Measurements from ENCODE around the gene SYNDIG1. TPM values are rescaled to one million over a fixed set of nuclear protein-coding genes. Genes with fewer than 3 reads are reported as not detected.

SYNDIG1 gene
- polyA plus RNA-seq, 5 donors = 4.6 to 6.8 (median 5.3) TPM

- DNase-seq = peak; percentile 14 to 20
Observed at GRCh38 chr20:24469894-24470745, 691 bp downstream of the SYNDIG1 start.

GRCh38 chr20:24470746-24471582 lies 1.5 kb downstream of the SYNDIG1 start:
- peak; percentile 12 for DNase-seq

- no peak for DNase-seq
Observed at GRCh38 chr20:24472426-24472825, 3.0 kb downstream of the SYNDIG1 start.

- no peak for DNase-seq
Observed at GRCh38 chr20:24473435-24474223, 4.2 kb downstream of the SYNDIG1 start.

DNA sequence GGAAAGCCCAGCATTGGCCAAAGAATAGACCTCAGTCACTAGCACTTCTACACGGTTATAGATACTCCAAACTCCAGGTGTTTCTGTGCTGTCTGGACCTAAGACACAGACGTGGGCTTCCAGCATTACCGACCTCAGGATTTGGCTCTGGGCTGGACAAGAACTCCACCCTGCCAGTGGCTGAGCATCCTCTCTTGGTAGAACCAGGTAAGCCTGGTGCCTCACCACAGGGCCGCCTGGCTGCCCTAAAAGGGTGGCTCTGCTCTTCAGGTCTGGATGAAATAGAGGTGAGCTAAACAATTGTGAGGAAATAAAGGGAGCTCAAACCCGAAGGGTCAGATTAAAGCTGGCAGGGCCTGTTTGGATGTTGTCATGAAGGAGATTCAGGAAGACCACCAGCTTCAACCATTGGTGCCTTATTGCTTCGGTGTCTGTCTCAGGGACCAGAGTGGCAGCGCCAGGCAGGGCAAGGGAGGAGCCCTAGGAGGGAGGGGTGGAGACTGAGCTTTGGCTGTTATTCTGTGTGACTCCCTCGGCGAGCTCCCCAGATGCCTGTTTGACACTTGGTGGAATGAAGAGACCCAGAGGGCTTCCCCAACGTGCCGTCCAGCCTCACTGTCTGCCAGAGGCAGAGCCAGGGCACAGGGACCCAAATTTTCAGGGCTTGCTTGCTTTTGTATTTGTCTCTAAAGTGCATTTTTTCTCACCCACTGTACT lies 8.6 kb downstream of the SYNDIG1 start:
- no peak for DNase-seq

- no peak for DNase-seq
Observed at GRCh38 chr20:24478584-24478983, 9.2 kb downstream of the SYNDIG1 start.

DNA sequence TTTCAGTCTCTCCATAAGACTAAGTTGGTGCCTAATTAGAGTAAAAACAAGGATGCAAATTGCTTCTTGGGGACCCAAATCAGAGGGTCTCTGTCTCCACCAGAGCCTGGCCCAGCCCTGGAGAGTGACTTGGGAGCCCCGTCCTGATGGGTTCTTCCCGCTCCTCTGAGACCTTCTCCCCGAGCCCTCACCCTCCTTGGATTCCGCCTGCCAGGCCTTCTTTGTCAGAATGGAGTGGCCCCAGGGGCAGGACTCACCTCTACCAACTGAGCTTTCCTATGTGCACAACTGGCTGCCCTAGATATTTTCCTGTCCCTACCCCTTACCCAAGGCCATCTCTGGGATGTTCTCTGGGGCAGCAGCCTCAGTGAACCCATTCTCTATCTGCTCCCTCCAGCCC lies 9.7 kb downstream of the SYNDIG1 start:
- no peak for DNase-seq

DNA sequence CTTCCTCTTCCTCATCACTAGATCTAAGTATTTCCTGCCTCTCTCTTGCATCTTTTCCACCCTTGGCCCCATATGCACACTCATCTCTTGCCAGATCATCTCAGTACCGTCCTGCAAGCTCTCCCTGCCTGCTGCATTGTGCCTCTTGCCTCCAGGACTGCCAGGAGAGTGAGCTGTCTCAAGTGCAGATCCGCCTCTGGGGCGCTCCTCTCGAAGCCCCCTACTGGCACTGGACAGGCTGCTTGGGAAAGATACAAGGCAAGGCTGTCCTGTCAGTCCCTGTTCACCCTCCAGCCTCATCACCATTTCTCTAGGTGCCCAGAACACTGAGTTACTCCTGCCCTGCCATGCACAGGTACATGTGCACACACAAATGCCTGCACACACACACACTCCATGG lies 10.2 kb downstream of the SYNDIG1 start:
- DNase-seq = no peak

DNA sequence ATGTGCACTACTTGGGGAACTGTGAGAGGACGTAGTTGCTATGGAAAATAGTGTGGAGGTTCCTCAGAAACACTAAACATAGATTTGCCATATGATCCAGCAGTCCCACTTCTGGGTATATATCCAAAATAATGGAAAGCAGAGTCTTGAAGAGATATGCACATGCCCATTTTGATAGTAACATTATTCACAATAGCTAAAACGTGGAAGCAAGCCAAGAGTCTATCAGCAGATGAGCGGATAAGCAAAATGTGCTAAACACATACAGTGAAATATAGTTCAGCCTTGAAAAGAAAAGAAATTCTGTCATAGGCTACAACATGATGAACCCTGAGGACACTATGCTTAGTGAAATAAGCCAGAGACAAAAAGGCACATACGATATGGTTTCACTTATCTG lies 11.1 kb downstream of the SYNDIG1 start:
- DNase-seq = no peak

DNA sequence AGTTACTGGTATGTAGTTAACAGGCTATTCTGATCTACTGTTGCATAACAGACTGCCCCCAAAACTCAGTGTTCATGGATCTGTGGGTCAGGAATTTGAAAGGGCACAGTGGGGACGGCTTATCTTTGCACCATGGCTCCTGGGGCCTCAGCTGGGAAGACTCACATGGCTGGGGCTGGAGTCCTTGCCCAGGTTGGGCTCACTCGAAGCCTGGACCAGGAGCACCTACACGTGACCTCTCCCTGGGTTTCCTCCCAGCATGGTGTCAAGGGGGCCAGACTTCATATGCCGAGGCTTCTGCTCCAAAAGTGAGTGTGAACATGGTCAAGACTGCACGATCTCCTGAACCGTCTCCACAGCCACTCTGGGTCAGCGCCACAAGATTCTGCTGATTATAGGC lies 11.7 kb downstream of the SYNDIG1 start:
- no peak for DNase-seq

- DNase-seq = no peak
Observed at GRCh38 chr20:24483435-24484080, 14.1 kb downstream of the SYNDIG1 start.

DNA sequence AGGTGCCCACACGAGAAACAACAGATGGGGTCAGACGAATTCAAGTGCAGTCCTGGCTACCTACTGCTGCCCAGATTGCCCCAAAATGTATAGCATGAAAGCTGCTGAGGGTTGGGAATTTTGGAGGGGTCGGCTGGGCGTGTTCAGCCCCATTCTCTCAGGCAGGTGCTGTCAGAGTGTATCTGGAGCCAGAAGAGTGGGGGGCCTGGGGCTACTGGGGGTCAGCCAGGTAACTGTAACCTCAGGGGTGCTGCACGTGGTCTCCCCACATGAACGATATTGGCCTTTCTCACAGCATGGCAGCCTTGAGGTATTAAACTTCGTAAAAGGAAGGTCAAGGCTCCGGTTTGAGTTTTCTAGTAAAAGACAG lies 14.6 kb downstream of the SYNDIG1 start:
- DNase-seq = no peak

DNA sequence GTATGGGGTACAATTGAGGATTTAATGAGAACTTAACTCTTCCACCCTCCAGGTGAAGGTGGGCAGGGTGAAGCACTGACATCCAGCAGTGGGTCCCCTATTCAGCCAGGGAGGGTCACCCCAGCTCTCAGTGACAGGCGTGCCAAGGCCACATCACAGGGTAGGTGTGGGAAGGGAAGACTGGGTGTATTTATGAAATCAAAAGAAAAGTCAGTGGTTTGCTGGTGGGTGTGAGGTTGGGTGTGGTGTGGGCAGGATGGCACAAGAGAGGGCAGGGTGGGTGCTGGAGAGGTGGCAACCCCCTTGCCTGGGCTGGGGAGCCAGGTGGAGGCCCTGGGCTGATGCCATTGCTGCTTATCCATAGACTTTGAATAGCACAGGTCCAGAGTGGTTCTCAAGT lies 16.6 kb downstream of the SYNDIG1 start:
- DNase-seq = no peak

GRCh38 chr20:24487240-24487639 lies 17.8 kb downstream of the SYNDIG1 start:
- no peak for DNase-seq

- DNase-seq = no peak
Observed at GRCh38 chr20:24487648-24488047, 18.2 kb downstream of the SYNDIG1 start.

GRCh38 chr20:24488064-24488799 lies 18.8 kb downstream of the SYNDIG1 start:
- DNase-seq = no peak

DNA sequence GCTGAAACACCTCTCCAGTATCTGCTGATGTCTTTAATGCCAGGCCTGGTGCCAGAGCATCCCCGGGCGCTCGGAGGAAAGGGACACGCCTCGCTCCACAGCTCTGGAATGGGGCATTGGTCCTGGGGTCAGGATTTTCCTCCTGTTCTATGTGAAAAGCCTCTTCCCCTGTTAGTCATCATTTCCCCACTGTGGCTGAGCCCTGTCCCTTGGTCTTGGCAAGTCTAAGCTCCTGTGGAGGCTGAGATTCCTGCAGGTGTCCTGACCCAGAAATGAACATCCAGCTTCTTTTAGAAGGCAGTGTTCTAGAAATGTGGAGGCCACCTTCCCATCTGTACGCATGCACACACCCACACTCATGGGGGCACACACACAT lies 19.4 kb downstream of the SYNDIG1 start:
- no peak for DNase-seq

DNA sequence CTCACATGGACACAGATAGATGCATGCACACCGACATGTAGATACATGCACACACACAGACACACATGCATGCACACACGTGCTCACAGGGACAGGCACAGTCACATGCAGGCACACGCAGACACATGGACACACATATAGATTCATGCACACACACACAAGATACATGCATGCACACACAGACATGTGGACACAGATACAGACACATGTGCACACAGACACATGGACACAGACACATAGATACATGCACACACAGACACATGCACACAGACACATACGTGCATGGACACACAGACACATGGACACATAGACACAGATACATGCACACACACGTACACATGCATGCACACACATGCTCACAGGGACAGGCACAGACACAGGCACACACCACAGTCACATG lies 19.8 kb downstream of the SYNDIG1 start:
- no peak for DNase-seq

GRCh38 chr20:24489631-24490260 lies 20.3 kb downstream of the SYNDIG1 start:
- no peak for DNase-seq

DNA sequence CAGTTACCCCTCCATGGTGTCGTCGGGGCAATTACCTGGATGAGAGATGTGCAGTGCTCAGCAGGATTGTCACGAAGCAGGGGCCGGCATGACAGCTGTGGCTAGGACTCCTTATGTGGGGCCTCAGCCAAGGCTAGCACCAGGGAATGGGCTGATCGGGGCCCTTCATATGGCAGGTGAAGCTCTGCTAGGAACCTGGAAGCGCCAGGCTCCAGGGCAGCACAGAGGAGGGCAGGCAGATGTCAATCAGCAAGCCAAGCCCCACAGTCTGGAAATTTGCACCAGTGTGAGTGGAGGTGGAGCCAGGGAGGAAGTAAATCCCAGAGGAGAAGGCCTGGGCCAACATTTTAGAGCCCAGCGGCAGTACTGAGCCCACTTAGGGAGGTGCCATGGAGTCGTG lies 21.2 kb downstream of the SYNDIG1 start:
- DNase-seq = no peak

Measured in right lung (tissue), 5 donors.